HUDEP-2 (cell line): ENCODE measurements around the gene ALOX15B.
"Not testable (repeated sequence)": the region's sequence is repeated elsewhere in the genome, so short reads cannot be mapped to it uniquely, and the experiment has no call there.

Source experiments
- DNase-seq, 76 experiments: peaks; one replicate each; lab custom pipeline; 2025; ENCODE audit not compliant: unreplicated experiment in 76 of 76; lab: John Stamatoyannopoulos, UW

Gene ALOX15B

DNA sequence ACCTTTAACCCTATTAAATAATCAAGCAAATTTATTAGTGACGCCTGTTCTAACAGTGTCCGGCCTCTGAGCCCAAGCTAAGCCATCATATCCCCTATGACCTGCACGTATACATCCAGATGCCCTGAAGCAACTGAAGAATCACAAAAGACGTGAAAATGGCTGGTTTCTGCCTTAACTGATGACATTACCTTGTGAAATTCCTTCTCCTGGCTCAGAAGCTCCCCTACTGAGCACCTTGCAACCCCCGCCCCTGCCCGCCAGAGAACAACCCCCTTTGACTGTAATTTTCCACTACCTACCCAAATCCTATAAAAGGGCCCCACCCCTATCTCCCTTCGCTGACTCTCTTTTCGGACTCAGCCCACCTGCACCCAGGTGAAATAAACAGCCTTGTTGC is 23.0 kb downstream of the ALOX15B start:
- DNase-seq: not testable (repeated sequence)

DNA sequence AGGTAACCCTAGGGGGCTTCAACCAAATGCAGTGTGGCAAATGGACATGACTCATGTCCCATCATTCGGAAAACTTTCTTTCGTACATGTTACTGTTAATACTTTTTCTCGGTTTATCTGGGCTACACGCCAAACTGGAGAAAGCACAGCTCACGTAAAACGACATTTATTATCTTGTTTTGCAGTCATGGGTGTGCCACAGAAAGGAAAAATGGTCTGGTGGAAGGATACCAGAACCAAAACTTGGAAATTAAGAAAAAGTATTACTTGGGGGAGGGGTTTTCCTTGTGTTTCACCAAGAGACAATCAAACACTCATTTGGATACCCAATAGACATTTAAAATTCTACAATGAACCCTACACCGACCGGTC is 23.6 kb downstream of the ALOX15B start:
- peak in 60 of 76 experiments; percentile 6 to 93 (median 68) for DNase-seq

DNA sequence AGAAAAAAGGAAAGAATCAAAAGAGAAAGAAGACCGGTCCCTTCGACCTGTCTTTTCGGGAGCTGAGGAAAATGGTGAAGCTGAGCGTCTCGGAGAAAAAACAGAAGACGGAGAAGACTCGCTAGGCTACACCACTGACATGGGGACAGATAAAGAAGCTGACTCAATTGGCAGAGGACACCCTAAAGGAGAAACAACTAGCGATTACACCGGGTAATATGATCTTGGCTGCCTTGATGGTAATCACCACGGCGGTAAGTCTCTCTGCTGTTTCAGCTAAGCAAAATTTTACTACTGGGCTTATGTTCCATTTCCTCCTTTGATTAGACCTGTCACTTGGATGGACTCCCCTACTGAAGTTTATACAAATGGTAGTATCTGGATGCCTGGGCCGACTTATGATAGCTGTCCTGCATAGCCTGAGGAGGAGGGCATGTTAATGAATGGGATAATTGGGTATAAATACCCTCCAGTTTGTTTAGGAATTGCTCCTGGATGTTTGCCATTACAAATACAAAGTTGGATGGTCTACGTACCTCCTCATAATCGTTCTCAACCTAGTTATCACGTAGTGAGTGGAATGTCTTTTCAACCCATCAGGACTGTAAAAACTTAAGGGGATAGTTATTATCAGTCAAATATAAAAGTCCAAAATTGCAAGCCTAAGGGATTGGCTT is 24.1 kb downstream of the ALOX15B start:
- DNase-seq: peak in 48 of 76 experiments; percentile 9 to 82 (median 52)

DNA sequence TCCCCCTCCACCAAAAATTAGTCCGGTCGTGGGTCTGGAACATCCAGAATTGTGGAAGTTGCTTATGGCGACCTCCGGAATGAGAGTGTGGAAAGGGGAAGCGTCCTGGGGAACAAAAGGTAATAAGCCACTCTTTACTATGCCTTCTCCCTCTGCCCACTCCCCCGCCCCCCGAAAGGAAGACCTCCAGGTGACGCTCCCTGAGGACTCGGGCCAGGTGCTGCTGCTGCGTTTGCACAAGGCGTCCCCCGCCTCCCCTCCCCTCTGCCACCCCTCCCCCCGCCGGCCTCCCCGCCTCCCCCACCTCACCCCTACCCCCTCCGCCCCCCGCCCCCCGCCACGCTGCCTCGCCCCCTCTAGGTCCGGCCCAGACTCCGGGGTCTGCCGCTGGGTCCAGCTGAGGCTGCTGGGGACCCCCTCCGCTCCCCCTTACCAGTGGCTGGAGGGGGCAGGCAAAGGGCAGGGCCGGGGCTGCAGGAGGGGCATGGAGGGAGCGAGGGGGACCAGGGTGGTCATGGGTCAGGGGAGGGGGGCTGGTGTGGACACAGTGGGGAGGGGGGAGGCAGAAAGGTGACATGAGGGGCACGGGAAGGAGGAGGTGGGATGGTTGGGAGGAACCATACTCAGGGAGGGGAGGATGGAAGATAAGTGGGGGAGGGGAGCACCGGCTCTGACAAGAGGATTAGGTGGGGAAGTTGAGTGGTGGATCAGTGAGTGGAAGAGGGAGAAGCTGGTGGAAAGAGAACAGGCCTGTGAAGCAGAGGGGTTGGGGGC is 25.1 kb downstream of the ALOX15B start:
- peak in 5 of 76 experiments; percentile 13 to 18 (median 17) for DNase-seq

DNA sequence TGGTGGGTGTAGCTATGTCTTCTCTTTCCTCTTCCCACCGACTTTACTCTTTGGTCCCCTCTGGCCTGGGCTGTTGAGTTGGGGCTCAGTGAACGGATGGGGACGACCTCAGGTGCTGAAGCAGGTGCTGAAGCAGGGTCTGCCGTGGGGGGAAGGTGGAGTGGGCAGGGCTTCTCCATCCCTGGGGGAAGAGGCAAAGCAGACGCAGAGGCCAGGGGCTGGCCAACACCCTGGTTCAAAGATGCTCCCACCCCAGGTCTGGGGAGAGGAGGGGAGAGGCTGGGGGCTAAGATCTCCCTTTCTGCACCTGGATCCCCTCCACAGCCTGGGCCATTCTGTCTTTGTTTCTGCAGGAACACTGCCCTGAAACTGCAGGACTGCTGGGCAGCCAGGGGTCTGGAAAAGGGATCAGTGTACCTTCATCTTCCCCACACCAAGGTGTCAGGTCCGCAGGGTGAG is 25.7 kb downstream of the ALOX15B start:
- no peak for DNase-seq

DNA sequence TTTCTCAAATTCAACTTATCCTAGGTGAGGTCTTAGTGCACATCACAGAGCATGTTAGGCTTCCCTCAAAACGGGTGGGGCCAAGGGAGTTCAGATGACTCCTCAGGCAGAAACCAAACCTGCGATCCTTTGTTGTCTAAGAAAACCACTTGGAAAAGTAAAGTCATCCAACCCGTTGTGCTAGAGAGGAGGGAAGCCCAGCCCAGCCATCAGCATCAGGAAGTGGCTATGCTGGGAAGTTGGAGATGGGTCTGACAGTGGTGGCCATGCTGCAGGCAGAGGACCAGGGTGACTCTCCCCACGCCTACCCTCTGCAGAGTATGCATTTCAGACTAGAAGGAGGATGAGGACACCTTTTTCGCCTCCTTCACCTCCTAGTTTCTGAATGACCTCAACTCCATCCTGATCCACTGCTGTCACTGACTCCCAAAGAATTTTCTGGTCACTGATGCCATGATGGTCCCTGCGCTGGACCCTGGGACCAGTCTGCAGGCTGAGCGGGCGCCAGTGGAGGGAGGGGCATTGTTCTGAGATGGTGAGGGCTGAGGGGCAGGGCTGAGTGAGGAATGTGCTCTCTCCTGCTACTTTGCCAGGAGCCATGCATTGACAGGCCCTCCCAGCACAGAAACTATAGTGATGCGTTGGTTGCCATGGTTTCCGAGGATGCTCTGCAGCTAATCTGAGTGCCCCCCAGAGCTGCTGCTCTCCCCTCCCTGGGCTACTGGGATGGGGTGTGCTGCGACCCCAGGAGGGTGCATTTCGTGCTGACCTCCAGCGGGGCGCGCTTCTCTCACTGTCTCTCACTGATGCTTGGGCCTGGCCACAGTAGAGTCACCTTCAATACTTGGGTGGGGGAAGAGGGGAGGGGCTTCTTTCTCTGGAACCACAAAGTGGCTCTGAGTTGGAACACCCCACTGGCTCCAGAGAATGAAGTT is 28.2 kb downstream of the ALOX15B start:
- no peak for DNase-seq

DNA sequence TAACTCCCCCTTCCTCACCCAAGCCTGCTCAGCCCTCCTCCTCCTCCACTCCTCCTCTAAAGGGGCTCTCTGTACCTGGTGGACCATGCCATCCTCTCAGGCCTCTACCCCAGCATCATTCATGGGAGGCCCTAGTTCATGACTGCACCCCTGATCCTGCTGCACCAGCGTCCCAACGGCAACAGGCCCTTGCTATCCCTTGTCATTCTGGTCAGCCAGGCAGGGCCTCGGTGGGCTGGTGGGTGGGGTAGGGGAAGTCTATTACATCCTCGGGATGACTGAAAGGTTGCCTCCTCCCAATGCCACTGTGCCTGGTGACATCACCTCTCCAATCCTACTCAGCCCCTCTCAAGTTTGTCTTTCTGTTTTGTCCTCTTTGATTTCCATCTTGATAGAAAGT is 28.9 kb downstream of the ALOX15B start:
- no peak for DNase-seq

DNA sequence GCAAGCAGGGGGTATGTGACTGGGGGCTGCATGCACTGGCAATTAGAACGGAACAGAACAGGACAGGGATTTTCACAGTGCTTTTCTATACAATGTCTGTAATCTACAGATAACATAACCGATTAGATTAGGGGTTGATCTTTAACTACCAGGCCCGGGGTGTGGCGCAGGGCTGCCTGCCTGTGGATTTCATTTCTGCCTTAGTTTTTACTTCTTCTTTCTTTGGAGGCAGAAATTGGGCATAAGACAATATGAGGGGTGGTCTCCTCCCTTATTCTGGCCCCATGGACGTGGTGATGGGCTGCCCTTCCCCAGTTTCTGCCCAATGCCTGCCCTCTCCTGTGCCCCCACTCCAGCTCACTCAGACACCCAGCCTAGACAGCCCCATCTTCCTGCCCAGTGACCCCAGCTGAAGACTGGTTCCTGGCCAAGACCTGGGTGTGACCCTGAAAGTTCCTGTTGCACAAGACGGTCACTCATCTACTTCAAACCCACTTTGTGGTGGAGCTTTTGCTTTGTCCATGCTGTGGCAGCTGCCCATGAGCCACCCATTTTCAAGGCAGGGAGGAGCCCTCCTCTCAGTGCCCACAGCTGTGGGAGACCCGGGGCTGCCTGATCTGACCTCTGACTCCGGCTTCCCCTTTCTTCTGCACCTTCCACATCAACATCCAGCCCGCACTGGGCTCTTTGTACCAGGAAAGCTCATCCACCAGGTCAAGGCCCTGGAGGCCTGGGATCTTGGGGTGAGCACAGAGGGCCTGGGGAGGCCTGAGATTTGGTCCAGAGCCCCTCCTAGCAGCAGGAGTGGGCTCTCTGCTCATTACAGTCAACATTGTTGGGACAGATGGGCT is 30.1 kb downstream of the ALOX15B start:
- peak in 42 of 76 experiments; percentile 11 to 61 (median 40) for DNase-seq

DNA sequence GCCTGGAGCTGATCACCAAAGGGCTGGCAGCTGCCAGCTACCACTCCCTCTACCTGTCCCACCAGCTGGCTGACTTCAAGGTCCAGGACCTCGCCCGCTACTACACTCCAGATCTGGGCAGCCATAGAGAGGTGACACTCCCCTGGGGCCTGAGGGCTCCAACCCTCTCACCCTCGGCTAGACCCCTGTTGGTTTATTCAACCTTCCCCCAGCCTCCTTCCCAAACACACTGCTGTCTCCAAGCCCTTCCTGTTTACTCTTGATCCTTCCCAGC is 30.7 kb downstream of the ALOX15B start:
- DNase-seq: no peak

DNA sequence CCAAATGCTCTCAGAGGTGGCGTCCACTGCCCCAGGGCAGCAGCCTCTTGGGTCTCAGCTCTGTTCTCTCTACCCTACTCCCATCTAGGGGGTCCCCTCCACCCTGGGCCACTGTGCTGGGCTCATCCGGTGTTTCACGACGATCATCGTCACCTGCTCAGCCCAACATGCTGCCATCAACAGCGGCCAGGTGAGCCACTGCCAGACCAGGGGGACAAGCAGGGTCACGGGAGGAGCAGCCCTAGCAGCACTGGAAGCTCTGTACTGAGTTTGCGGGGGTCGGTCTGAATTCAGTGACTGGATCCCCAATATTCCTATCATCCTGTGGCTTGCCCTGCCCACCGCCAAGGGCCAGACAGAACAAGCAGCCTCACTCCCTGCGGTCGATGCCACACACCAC is 32.6 kb downstream of the ALOX15B start:
- no peak for DNase-seq

DNA sequence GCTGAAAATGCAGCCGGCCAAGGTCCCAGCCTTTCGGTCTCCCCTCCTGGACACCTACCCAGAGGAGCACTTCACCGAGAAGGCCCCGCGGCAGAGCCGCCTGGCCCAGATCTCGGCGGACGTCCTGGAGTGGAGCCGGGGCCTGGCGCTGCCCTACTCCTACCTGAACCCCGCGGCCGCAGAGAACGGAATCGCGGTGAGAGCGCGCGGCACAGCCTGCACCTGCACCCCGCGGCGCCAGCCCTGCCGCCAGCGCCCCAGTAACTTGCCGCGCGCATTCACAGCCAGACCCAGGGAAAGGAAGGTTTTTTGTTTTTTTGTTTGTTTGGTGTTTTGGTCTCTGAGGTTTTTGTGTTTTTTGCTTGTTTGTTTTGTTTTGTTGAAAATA is 33.5 kb downstream of the ALOX15B start:
- no peak for DNase-seq

DNA sequence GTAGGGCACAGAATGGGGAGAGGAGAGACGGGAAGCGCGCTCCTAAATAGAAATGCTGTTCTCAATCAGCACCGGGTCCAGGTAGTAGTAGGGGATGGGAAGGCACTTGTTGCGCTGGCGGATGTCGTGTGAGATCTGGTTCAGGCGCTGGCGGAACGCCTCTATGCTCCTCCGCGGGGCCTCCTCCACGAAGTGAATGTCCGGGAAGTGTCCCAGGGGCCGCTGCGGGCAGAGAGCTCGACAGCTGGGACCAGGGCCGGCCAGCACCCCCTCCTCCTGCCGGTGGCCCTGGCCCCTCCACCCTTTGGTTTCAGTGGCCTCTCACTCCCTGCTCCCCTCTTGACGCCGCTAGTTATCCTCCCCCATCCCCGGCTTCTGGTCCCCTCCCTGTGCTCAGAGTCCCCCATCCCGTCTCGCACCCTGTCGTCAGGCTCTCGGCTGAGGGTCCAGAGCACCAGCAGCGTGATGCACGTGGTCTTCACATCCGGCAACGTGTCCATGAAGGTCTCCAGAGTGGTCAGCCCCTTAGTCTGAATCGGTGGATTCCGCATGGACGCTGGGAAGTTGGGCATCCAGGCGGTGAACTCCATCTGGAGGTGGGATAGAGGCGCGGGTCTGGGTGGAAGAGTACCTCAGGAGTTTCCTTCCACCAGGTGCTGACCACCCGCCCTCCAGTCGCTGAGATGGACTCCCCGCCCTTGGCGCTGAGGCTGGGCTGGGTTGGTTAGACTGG is 34.0 kb downstream of the ALOX15B start:
- DNase-seq: no peak

DNA sequence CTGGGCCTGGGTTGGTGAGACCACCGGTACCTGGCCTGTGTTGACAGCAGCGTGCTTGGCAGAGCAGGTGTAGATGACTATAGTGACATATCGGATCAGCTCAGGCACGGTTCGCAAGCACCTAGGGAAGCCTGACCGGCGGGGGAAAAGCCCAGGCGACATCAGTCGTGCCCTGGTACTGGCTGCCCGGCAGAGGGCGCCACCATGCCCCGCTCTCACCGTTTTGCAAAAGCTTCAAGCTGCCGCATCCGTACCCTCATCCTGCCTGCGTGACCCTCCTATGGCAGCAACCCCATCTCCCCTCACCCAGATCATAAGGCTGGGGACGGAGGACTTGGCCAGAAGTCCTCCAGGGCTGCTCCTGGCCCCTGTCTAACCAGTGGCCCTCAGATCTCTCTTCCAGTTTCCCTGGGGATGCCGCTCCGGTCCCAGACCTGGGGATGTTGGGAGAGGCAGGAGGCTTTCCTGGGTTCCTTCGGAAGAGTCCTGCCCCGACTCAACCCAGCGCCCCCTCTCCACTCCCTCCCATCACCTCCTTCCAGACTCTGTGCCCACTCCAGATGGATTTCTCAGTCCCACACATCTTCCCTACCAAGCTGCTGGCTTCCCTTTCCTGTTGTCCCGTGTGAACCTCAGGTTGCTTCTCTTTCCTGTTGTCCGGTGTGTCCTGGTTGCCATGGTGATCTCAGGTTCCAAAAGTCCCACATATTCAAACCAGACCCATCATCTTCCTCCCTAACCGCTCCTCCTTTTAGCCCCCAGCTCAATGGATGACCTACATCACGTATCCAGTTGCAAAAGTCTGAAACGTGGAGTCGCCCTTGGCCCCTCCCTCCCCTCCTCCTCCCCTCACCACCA is 35.0 kb downstream of the ALOX15B start:
- DNase-seq: peak in 56 of 76 experiments; percentile 5 to 76 (median 54)

DNA sequence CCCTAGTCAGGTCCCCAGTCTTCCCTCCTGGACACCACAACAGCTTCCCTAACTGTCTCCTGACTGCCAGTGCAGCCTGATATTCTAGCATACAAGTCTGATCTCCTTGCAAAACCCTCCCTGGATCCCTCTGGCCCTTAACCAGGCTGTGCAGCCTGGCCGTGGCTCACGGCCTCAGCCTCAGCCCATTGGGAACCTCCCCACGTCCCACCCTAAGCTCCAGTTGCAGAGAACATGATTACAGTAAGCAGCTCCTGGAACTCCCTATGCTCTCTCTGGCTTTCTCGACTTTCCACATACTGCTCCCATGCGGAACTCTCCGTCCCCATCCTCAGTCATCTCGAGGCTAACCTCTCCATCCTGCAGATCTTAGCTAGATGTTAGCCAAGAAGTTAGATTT is 35.7 kb downstream of the ALOX15B start:
- DNase-seq: no peak

DNA sequence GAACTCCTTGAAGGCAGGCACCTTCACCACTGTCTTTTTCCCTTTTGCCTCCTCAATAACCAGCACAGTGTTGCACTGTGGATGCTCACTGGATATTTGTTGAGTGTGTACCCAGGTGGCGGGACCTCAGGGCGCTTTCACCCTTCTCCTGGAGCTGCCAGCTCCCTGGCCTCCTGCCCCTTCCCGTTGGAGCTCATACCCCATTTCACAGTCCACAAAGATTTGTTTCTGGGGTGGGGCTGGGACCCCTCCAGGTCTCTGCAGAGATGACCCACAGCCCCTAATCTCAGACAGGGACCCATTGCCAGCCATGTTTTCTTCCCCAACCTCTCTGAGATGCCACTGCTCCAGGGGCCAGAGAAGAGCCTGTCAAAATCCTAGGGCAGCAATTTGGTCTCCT is 36.2 kb downstream of the ALOX15B start:
- no peak for DNase-seq

DNA sequence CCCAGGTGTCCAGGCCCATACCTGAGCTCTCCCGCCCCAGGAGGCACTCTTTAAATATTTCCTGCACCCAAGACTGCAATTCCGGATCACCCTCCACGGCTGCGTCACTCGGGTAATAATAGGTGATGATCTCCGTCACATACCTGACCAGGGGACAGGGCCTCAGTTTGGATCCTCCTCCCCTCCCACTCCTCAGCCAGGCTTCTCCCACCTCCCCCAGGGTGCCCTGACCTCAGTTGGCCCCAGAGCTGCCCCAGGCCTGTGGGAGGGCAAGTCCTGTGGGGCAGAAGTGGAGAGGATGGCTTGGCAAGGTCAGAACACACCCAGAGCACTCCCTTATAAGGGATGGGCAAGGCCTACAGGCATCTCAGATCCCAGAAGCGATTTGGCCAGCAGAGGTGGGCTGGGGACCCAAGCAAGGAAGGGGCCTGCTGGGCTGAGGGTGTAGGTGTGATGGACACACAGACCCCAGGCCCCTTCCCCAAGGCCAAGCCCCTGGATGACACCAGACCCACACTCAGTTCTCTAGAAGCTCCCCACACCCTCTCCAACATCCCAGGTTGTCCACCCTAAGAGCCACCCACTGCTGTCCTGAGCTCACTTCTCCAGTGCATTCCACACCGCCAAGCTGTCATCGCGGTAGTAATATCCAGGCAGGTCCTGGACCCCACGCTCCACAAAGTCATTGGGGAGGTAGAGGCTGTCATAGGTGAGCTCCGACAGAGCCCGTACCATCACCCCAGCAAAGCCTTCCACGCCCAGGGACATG is 36.9 kb downstream of the ALOX15B start:
- DNase-seq: no peak

DNA sequence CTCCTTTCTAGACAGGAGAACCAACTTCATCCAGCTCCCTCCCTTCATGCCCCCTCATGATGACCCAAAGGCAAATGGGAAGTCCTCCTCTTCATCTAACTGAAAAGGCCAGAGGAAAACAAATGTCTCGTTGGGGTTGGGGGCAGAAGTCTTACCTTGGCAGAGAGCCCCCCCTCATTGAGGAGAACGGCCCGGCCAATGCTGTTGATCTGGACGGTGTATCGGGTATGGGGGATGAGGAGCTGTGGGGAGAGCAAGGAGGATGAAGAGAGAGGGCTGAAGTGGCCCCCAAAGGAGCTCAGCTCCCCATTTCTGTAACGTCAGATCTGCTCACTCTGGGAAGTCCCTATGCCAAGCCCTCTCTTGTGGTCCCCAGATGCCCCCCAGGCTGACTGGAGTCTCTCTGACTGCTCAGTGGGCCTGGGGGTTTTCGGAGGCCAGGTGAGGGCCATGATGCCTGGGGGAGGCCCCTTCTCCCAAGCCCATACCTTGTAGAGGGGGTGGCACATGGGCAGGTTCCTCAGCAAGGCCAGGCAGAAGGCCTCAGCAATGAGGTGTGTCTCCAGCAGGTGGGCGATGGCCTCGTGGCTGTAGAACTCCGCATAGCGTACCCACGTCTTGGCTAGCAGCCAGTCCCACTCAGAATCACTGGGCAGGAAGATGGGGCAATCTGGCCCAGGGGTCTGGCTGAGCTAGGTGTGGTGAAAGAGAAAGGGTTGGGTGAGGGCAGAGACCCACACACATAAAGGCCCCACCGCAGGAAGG is 37.8 kb downstream of the ALOX15B start:
- no peak for DNase-seq
